Prostate gland (tissue), 2 donors: Measurements from ENCODE around the gene LGALS12.

Source experiments
- POLR2AphosphoS5 ChIP-seq: sonication (generic); formaldehyde crosslinking; IDR thresholded peaks from one replicate; pipeline ENCODE4 v1.6.1; 2017; ENCODE audit warnings: antibody characterized with exemption
- TF ChIP-seq, protein P1 (sequence below), 4 experiments: fragments of 200-600 bp in 2 of 4; fragments of 450-650 bp in 2 of 4; sonication (generic) in 2 of 4; IDR thresholded peaks; 1 replicate in 3 of 4; 2 replicates in 1 of 4; pipeline ENCODE4 v1.5.1; 2016 to 2019; ENCODE audit warnings: antibody characterized with exemption in 4 of 4, mild to moderate bottlenecking in 2 of 4, moderate library complexity in 2 of 4

GRCh38 chr11:63551091-63551888, 45.4 kb downstream of the LGALS12 start:
- TF ChIP-seq POLR2AphosphoS5: no peak
- TF ChIP-seq, protein P1, sequence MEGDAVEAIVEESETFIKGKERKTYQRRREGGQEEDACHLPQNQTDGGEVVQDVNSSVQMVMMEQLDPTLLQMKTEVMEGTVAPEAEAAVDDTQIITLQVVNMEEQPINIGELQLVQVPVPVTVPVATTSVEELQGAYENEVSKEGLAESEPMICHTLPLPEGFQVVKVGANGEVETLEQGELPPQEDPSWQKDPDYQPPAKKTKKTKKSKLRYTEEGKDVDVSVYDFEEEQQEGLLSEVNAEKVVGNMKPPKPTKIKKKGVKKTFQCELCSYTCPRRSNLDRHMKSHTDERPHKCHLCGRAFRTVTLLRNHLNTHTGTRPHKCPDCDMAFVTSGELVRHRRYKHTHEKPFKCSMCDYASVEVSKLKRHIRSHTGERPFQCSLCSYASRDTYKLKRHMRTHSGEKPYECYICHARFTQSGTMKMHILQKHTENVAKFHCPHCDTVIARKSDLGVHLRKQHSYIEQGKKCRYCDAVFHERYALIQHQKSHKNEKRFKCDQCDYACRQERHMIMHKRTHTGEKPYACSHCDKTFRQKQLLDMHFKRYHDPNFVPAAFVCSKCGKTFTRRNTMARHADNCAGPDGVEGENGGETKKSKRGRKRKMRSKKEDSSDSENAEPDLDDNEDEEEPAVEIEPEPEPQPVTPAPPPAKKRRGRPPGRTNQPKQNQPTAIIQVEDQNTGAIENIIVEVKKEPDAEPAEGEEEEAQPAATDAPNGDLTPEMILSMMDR (IDR thresholded peaks at IDR 0.05): no peak
